ES-I3 (cell line): ENCODE results near the gene OR1N1.
"Not testable (repeated sequence)": the region's sequence is repeated elsewhere in the genome, so short reads cannot be mapped to it uniquely, and the experiment has no call there.

Source experiments
- H3K36me3 ChIP-seq: 2 replicates; pipeline ENCODE4 v1.6.1; 2013; ENCODE audit warnings: mild to moderate bottlenecking, low read length, control low read depth, moderate library complexity; ENCODE audit not compliant: insufficient read depth
- H3K4me1 ChIP-seq: 2 replicates; pipeline ENCODE4 v1.6.1; 2013; ENCODE audit warnings: mild to moderate bottlenecking, control low read depth, low read length; ENCODE audit not compliant: insufficient read depth
- H3K9ac ChIP-seq: 2 replicates; pipeline ENCODE4 v1.6.1; 2013; ENCODE audit warnings: low read depth, mild to moderate bottlenecking, low read length, moderate library complexity
- H3K9me3 ChIP-seq: 2 replicates; pipeline ENCODE4 v1.6.1; 2013; ENCODE audit warnings: mild to moderate bottlenecking, low read length, moderate library complexity; ENCODE audit not compliant: control insufficient read depth, insufficient read depth

Gene OR1N1, protein sequence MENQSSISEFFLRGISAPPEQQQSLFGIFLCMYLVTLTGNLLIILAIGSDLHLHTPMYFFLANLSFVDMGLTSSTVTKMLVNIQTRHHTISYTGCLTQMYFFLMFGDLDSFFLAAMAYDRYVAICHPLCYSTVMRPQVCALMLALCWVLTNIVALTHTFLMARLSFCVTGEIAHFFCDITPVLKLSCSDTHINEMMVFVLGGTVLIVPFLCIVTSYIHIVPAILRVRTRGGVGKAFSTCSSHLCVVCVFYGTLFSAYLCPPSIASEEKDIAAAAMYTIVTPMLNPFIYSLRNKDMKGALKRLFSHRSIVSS

GRCh38 chr9:122527193-122527592 is at the start of gene OR1N1:
Gene OR1N1 (minus strand): TSS chr9:122527293. CDS start chr9:122527293, 0 bp downstream.
- H3K4me1 ChIP-seq = no peaks in the 10 kb centered on the region
- H3K36me3 ChIP-seq = no peaks in the 10 kb centered on the region
- H3K9ac ChIP-seq = no peak within 1 kb of the TSS
- no peaks in the 10 kb centered on the region for H3K9me3 ChIP-seq

- H3K9me3 ChIP-seq = no peaks in the 10 kb centered on the region
- H3K9ac ChIP-seq = no peak overlapping the region
- no peaks in the 10 kb centered on the region for H3K4me1 ChIP-seq
- no peaks in the 10 kb centered on the region for H3K36me3 ChIP-seq
Measured at GRCh38 chr9:122572456-122572855, 45.4 kb upstream of the OR1N1 start.

- Histone ChIP-seq H3K9me3 (no peaks in the 10 kb centered on the region; the same call in 1 of the 2 replicates), H3K4me1 (no peaks in the 10 kb centered on the region), H3K9ac (no peak overlapping the region), H3K36me3 (no peaks in the 10 kb centered on the region)
Measured at GRCh38 chr9:122567901-122568300, 40.8 kb upstream of the OR1N1 start.

DNA sequence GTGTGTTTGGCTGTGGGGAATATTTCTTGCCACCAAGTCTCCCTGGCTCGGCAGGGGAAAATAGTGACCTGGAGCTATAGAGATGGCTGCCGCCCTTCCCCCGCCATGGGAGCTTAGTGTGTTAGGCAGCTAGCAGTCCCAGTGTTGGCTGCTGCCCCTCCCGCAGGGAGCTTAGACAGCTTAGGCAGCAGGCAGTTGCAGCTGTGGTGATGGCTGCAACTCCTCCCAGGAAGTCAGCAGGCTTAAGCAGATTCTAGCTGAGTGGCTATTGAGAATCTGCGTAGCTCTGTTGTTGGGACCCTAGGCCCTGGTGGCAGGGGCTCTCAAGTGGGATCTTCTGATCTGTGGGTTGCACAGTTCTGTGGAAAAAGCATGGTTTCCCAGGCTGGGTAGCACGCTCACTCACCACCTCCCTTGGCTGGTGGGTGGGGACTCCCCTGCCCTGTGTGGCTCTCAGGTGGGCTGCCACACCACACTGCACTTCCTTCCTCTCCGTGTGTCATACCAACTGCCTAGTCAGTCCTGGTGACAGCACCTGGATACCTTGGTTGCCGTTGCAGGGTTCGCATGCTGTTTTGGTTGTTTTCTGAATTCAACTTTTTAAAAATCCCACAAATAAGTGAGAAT is 35.2 kb upstream of the OR1N1 start:
- Histone ChIP-seq H3K36me3 (no peaks in the 10 kb centered on the region), H3K4me1 (no peaks in the 10 kb centered on the region), H3K9me3 (no peaks in the 10 kb centered on the region; the same call in 1 of the 2 replicates), H3K9ac (no peak overlapping the region; the same call in 1 of the 2 replicates)

DNA sequence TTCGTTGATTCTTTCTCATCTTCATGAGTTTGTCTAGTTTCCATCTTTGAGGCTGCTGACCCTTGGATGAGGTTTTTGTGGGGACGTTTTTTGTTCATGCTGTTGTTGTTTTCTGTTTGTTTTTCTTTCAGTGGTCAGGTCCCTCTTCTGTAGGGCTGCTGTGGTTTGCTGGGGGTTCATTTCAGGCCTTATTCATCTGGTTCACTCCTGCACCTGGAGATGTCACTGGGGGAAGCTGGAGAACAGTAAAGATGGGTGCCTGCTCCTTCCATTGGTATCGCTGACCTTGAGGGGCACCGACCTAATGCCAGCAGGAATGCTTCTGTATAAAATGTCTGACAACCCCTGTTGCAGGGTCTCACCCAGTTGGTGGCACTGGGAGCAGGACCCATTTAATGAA is 34.4 kb upstream of the OR1N1 start:
- Histone ChIP-seq H3K9ac (no peak overlapping the region; the same call in 1 of the 2 replicates), H3K4me1 (no peaks in the 10 kb centered on the region), H3K36me3 (no peaks in the 10 kb centered on the region), H3K9me3 (no peaks in the 10 kb centered on the region; the same call in 1 of the 2 replicates)

GRCh38 chr9:122552812-122553211 is 25.7 kb upstream of the OR1N1 start, which contains the start of gene OR1N2:
Gene OR1N2 (plus strand): TSS chr9:122553112. CDS start chr9:122553212, 100 bp downstream.
- H3K4me1 ChIP-seq = no peaks in the 10 kb centered on the region
- no peak within 1 kb of the TSS for H3K9ac ChIP-seq
- no peaks in the 10 kb centered on the region for H3K36me3 ChIP-seq
- no peaks in the 10 kb centered on the region for H3K9me3 ChIP-seq

DNA sequence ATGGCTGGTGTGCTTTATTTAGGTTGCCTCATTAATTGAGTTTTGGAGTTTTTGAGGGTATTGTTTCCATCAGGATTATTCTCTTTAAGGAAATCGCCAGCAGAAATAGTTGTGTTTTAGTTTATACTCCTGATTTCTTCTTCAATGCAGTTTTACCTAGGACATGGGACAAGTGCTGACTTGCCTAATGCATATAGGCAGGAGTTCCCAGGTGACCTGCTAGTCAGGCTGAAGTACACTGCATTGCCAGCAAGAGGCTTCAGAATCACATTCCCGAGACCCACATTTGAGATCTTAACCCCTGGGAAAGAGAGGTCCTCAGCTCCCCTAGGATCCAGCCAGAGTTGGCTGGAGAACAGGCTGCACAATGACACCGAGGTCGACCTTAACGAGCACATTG is 24.3 kb upstream of the OR1N1 start:
- Histone ChIP-seq H3K9ac (no peak overlapping the region), H3K9me3 (no peaks in the 10 kb centered on the region)

GRCh38 chr9:122546196-122546595 is 19.1 kb upstream of the OR1N1 start:
- Histone ChIP-seq H3K4me1 (no peaks in the 10 kb centered on the region), H3K9me3 (no peaks in the 10 kb centered on the region), H3K36me3 (no peaks in the 10 kb centered on the region), H3K9ac (no peak overlapping the region)

More for the DNA sequence above, 24.3 kb upstream of the OR1N1 start:
- H3K36me3 ChIP-seq = no peaks in the 10 kb centered on the region
- H3K4me1 ChIP-seq = no peaks in the 10 kb centered on the region

- H3K9me3 ChIP-seq = peaks cover 4% of the 10 kb centered on the region
- no peaks in the 10 kb centered on the region for H3K4me1 ChIP-seq
- no peaks in the 10 kb centered on the region for H3K36me3 ChIP-seq
- H3K9ac ChIP-seq = no peak overlapping the region
Measured at GRCh38 chr9:122538757-122539156, 11.7 kb upstream of the OR1N1 start.

- not testable (repeated sequence) for H3K9ac ChIP-seq, H3K36me3 ChIP-seq, H3K9me3 ChIP-seq, H3K4me1 ChIP-seq
Measured at GRCh38 chr9:122537066-122537465, 10.0 kb upstream of the OR1N1 start.

GRCh38 chr9:122536134-122536533 is 9.0 kb upstream of the OR1N1 start:
- H3K9ac ChIP-seq = no peak overlapping the region
- H3K36me3 ChIP-seq = no peaks in the 10 kb centered on the region
- H3K9me3 ChIP-seq = peaks cover 4% of the 10 kb centered on the region
- H3K4me1 ChIP-seq = no peaks in the 10 kb centered on the region

DNA sequence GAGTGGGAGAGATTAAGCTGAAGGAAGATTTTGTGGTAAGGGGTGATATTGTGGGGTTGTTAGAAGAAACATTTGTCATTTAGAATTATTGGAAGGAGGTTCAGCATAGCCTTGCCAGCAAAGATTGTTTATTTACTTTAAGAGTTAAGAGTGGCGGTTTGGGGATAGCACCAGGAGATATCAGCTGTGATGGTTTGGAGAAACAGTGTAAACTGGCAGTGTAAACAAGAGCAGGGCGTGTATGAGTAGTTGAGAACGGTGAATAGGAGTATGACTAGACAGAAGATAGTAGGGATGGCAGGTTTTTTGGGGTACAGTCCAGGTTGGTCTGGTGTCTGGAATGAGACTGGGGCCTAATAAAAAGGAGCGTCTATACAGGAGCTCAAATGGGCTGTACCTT is 4.1 kb upstream of the OR1N1 start:
- not testable (repeated sequence) for H3K36me3 ChIP-seq

GRCh38 chr9:122526602-122527001 is 491 bp downstream of the OR1N1 start:
- H3K4me1 ChIP-seq = no peaks in the 10 kb centered on the region
- no peaks in the 10 kb centered on the region for H3K9me3 ChIP-seq
- H3K9ac ChIP-seq = no peak overlapping the region
- H3K36me3 ChIP-seq = no peaks in the 10 kb centered on the region

More for the DNA sequence above, 4.1 kb upstream of the OR1N1 start:
- H3K9me3 ChIP-seq, H3K4me1 ChIP-seq, H3K9ac ChIP-seq: not testable (repeated sequence)

GRCh38 chr9:122519376-122519775 is 7.7 kb downstream of the OR1N1 start:
- Histone ChIP-seq H3K36me3 (no peaks in the 10 kb centered on the region), H3K4me1 (no peaks in the 10 kb centered on the region), H3K9ac (no peak overlapping the region), H3K9me3 (no peaks in the 10 kb centered on the region)

DNA sequence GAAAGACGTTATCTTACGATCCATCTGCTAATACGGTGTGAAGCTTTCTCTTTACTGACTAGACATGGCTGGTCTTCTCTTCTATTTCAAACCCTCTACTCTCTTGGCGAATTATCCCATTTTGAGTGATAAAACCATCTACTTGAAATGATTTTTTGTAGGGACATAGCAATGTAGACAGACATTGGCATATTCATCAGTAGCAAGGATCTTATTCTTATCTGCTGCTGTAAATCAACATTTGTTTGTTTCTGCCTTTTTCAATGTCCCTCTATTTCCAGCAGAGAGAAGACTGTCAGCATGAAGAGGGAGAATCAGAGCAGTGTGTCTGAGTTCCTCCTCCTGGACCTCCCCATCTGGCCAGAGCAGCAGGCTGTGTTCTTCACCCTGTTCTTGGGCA is 8.3 kb downstream of the OR1N1 start, which contains the start of gene OR1J4:
Gene OR1J4 (plus strand): TSS at position 301 of the 400 bp plus-strand sequence. CDS start 0 bp downstream, at position 301.
- Histone ChIP-seq H3K4me1 (no peaks in the 10 kb centered on the region), H3K9me3 (no peaks in the 10 kb centered on the region), H3K36me3 (no peaks in the 10 kb centered on the region), H3K9ac (no peak within 1 kb of the TSS)
